HG02759 (cell line): Measurements from ENCODE around the gene WWOX.

Experiments
- ATAC-seq: cut with Tn5 transposase; IDR thresholded peaks from one replicate; pipeline ENCODE4 v1.9.1; 2021; ENCODE audit warnings: mild to moderate bottlenecking, moderate library complexity; ENCODE audit not compliant: unreplicated experiment

Gene WWOX

DNA sequence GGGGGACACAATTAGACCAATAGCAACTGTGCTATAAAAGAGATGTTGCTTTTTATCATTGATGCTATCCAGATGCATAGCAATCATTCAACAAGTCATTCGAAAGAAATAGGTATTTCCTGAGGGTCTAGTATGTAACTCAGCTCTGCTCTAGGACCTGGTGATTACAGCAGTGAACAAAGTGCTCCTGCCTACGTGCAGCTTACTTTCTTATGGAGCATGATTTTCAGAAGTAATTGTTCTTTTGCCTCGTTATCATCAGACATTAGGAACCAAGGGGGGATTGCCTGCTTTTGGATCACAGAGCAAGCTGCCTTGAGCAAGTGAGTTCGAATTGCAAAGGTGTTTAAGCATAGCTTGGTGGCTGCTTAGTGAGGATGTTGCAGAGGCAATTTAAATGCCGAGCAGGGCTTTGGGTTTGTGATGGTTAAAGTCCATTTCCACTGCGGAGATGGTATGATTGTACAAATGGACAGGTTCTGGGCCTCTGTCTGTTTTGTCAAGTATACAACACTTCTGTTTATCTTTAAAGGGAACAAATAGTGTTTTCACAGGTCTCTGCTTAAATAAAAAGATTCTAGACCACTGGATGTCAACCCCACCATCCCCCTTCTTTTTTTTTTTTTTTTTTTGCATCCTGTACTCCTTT is 41.5 kb downstream of the WWOX start:
- no peak for ATAC-seq

DNA sequence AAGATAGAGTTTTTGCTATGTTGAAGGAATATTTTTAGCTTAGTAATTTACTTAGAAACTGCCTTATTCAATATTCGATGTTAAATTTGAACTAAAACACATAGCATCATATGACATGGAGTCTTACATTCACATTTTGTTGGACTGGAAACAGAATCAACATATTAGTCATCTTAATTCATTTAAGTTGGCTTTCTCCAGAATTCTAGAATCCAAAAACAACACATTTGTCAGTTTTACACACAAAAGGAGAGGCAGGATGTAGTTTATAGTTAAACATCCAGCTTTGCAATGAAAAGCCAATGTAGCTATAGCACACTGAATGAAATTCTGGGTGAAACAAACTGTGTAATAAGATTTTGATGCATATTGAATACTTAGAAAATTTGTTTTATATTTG is 43.3 kb downstream of the WWOX start:
- no peak for ATAC-seq

DNA sequence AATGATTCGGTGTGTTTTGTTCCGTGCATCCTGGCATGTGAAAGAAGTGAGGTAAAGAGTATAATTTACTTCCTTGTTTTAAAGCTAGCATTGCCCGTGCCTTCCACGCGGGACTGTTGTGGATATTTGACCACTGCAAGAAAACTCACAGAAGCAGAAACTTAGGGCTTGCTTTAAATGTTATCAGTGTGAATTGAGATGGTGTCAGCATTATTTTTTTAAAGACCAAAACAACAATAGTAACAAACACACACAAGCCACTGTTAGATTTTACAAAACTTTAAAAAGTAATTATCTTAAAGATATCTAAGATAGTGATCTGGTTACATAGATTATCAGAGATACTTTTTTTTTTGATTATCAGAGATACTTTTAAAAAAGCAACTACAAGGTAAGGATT is 47.4 kb downstream of the WWOX start:
- no peak for ATAC-seq

DNA sequence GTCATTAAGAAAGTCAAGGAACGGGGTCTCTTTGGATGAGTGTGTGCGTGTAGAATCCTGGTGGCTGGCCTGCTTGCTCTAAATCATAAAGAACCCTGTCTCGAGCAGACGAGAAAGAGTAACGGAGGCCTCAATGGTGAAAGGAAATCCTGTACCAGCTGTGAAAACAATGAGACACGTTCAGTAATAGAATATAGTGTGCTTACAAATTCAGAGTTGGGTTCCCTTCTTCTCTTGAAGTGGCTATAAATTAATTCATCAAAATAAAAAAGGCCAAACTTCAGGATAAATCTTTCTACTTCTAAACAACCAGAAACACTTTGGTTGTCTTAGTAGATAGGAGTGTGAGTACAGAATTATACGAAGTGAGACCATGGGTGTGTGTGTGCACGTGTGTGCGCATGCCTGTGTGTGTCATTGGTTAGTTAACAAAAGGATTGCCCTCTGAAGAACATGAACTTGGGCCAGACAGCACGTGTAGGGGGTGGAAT is 48.5 kb downstream of the WWOX start:
- ATAC-seq, result no peak

- no peak for ATAC-seq
Observed at GRCh38 chr16:78150233-78150632, 50.8 kb downstream of the WWOX start.

- ATAC-seq, result no peak
Observed at GRCh38 chr16:78154729-78155461, 55.4 kb downstream of the WWOX start.

DNA sequence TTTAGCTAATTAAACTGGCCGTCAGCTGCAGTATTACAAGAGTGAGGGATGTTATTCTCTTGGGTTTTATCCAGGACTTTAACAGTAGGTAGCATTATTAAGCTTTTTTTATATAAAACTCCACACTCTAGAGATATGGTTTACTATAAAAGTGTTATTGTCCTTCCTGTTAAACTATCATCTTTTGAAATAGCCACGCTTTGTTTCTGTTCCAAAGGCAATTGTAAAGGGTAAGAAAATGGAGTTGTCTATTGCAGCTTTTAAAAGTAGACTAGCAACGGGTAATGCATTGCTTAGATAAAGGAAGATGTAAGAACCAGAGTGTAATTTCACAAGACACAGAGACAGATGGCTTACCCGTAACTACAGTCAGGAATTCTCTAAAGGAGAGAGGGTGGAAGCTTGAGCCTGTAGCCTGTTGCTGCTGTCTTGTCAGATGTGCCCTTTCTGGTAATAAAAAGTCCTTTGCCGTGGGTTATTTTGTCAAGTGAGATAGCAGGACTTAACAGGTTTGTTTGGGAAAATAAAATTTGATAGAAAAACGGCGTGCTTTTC is 56.4 kb downstream of the WWOX start:
- ATAC-seq, result no peak

DNA sequence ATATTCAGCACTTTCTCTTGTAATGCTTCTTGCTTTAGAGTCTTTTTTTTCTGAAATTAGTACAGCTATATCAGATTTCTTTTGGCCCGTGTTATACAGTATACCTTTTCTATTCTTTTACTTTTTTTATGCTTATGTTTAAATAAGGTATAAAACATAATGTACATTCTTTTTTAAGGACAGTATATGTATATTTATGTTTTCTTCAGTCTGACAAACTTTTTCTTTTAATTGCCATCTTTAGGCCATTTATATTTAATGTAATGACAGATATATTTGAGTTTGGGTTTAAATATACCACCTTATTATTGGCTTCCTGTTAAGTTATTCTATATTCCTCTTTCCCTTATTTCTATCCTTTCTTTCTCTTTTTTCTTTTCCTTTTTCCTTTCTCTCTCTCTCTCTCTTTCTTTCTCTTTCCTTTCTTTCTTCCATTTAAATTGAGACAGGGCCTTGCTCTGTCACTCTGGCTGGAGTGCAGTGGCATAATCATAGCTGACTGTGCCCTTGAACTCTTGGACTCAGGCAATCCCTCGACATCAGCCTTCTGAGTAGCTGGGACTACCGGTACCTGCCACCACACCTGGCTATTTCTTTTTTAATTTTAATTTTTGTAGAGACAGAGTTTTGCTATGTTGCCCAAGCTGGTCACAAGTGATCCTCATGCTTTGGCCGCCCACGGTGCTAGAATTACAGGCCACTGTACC is 61.7 kb downstream of the WWOX start:
- no peak for ATAC-seq

DNA sequence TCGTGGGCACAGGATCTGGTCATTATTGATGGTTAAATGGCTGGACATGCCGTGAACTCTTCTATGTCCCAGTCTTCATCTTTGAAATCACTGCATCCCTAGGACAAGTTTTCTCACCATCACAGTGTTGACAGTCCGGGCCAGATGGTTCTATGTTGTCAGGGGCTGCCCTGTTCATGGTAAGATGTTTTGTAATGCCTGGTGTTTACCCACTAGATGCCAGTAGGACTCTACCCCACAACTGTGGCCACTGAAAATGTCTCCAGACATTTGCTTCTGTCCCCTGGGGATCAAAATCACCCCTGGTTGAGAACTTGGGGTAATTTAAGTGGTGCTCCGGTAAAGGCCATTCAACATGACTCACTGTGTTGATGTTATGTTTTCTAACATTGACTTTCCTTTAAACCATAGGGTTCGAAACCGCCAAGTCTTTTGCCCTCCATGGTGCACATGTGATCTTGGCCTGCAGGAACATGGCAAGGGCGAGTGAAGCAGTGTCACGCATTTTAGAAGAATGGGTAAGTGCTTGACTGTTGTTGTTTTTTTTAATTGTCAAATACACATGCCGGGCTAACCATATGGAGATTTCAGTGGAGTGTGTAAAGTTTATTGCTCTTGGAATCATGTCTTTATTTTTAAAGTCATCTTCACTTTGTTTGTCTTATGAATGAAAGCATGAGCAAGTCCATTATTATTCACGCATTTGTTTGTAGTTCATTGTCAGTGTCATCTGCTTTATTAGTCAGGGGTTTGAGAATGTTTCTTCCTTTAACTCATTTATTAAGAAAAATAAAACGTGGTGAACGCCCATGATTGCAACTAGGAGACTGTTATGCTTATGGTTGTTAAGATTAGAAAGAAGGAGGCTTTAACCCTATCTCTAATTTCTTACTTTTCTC is 64.6 kb downstream of the WWOX start:
- ATAC-seq, result no peak

GRCh38 chr16:78170494-78170933 is 71.1 kb downstream of the WWOX start:
- ATAC-seq, result no peak

DNA sequence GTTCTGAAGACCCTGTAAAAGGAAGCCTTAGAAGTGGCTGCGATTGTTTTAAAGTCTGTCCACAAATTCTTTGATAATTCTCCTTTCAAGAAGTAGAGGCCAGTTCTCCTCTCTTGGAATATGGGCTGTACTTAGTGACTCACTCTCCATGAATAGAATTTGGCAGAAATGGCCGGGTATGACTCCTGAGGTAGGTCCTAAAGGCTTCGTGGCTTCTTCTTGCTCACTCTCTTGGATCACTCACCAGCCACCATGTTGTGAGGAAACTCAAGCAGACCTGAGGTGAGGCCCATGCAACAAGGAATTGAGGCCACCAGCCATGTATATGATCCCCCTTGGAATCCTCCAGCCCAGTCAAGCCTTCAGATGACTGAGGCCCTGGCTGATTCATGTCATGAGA is 75.8 kb downstream of the WWOX start:
- ATAC-seq, result no peak

GRCh38 chr16:78176435-78176834 is 77.0 kb downstream of the WWOX start:
- ATAC-seq, result no peak

DNA sequence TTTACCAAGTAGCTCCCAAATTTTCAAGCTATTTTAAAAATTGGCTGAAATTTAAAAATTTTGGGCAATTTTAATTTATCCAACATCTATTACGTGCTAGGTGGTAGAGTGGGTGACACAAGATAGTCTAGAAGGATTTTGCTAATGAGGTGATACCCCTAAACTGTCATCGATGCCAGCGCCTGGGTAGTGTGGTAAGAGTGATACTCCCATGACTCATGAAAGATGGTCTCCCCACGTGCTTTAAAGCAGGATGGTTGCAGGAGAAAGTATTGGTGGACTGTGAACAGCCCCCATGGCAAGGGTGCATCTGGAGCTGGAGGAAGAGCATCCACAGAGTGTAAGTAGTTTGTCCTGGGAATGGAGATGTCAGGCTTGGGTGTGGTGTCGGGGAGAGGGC is 77.8 kb downstream of the WWOX start:
- ATAC-seq, result no peak

DNA sequence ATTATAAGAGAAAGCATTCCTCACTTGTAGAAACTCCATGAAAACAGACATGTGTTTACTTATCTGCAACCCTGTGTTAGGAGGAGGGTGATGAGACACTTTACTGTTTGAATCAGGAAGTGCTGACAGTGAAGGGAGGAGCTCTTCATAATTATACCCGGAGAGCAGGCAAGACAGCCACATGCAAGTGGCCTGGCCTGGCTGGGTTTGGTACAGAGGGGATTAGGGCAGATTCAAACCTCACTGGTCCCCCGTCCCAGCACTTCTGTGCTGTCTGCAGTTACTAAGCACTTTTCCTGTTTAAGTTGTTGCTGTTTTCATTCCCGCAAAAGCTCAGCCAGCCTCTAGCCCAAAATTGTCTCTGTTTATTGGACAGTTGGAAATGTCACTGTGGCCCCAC is 78.5 kb downstream of the WWOX start:
- no peak for ATAC-seq

- ATAC-seq, result no peak
Observed at GRCh38 chr16:78179666-78180065, 80.2 kb downstream of the WWOX start.

- ATAC-seq, result no peak
Observed at GRCh38 chr16:78180349-78180748, 80.9 kb downstream of the WWOX start.

- no peak for ATAC-seq
Observed at GRCh38 chr16:78183437-78184237, 84.2 kb downstream of the WWOX start.

- no peak for ATAC-seq
Observed at GRCh38 chr16:78184238-78185183, 85.1 kb downstream of the WWOX start.

GRCh38 chr16:78189121-78189520 is 89.7 kb downstream of the WWOX start:
- ATAC-seq, result no peak
